Astrocyte of the hippocampus (primary cell): ENCODE data around the gene TRAF3IP3.

Experiments
- DNase-seq: peaks from one replicate; pipeline ENCODE4 v3.0.0; 2011; ENCODE audit warnings: low read depth, low spot score

Gene TRAF3IP3, protein sequence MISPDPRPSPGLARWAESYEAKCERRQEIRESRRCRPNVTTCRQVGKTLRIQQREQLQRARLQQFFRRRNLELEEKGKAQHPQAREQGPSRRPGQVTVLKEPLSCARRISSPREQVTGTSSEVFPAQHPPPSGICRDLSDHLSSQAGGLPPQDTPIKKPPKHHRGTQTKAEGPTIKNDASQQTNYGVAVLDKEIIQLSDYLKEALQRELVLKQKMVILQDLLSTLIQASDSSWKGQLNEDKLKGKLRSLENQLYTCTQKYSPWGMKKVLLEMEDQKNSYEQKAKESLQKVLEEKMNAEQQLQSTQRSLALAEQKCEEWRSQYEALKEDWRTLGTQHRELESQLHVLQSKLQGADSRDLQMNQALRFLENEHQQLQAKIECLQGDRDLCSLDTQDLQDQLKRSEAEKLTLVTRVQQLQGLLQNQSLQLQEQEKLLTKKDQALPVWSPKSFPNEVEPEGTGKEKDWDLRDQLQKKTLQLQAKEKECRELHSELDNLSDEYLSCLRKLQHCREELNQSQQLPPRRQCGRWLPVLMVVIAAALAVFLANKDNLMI

DNA sequence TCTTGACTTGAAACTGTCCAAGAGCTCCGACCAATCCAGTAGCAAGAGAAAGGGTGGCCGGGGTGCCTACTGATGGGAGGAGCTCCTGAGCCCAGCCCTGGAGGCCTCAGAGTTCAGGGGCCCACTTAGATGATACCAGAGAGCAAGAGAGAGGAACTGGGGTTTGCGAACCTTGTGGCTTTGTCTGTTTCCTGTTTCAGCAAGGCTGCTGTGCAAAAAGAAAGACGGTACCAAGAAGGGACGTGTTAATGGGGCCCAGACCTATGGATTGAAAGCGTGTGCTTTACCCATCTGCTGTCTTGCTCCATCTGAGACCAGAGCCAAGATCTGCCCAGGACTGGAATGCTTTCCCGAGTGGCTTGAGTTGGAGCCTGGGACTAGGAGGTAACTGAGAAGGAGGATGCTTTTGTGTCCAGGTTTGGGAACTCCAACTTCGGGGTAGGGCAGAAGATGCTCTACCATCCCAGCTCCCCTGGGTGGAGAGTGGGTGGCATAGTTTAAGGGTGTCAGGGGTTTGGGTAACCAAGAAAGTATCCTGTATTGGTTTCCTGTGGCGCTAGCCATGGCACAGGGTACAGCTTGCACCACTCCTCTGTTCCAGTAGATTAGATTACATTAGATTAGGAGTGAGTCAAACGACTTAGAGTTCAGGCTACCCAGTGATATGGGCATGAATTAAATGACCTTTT, at the start of gene TRAF3IP3:
TSS of gene TRAF3IP3 (plus strand) at position 128 of the 689 bp plus-strand sequence. CDS start 3,987 bp downstream, outside the sequence.
- DNase-seq: no peak

DNA sequence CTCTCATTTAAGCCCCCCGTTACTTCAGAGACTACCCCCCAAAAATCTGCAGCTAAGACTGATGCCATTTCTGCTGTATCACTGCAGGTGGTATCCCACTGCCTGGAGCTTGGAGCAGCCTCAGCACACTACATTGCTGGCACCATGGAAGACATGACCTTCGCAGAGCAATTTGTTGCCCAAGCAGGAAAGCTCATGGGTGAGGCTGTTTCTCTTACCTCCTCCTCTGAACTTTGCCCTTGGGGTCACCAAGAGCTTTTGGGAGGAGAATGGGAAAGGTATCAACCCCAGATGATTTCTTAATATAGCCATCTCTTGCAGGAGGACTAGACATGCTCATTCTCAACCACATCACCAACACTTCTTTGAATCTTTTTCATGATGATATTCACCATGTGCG, 49.2 kb upstream of the TRAF3IP3 start:
- DNase-seq: no peak

DNA sequence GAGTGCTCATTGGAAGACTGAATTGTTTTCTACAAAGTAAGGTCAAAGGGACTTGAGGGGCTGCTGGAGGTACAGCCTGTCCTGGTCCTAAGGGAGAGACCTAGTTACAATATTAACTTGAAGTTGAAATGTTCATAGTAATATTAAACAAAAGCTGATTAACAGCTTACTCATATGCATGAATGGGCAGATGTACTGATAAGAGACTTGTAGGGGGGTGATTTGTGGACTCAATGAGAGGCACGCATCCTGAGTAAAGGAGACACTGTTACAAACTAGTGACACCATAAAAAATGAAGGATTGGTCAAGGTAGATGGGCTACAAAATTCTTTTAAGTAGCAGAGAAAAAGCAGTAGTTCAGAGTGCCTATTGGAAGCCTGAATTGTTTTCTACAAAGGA, 48.5 kb upstream of the TRAF3IP3 start:
- no peak for DNase-seq

GRCh38 chr1:209708297-209708696, 47.6 kb upstream of the TRAF3IP3 start:
- no peak for DNase-seq

DNA sequence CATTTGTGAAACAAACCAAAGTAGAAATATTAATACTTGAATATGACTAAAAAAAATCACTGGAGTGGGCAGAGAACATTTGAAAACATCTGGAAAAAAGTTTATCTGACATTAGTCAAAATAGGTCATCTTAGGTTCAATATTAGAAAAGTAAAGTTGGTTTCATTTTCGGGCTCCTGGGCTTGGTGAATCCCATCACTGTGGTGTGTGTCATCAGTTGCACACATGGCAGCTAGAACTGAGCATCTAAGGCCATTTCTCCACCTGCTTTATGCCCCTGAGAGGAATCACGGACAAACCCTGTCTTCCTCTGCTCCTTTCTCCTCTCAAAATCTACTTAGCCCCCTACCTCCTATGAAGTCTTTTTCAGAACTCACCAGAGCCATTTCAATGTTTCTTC, 45.8 kb upstream of the TRAF3IP3 start:
- no peak for DNase-seq

- DNase-seq: no peak
Measured at GRCh38 chr1:209710847-209711246, 45.0 kb upstream of the TRAF3IP3 start.

GRCh38 chr1:209714338-209714737, 41.5 kb upstream of the TRAF3IP3 start:
- DNase-seq: no peak

DNA sequence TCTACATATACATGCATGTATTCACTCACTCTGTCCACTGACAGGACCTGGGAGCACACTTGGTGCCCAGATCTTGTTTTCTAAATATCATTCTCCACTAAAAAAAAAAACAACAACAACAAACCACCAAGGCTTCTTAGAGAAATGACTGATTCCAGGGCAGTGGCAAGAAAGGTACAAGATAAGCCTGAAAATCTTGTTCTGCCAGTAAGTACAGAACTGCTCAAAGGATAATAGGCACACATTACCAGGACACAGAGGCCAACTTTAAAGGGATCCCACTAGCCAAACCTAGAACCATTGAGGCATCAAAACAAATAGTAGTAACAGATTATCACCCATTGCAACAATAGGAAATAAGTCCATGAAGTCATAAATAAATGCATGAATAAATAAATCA, 40.5 kb upstream of the TRAF3IP3 start:
- no peak for DNase-seq

DNA sequence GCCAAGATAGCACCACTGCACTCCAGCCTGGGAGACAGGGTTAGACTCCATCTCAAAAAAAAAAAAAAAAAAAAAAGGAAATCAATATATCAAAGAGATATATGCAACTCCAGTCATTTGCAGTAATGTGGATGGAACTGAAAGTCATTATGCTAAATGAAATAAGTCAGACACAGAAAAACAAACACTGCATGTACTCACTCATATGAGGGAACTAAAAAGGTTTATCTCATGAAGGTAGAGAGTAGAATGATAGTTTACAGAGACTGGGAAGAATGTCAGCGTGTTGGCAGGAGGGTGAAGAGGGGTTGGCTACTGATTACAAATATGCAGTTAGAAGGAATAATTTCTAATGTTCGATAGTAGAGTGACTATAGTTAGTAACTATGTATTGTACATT, 38.0 kb upstream of the TRAF3IP3 start:
- DNase-seq: no peak

- DNase-seq: no peak
Measured at GRCh38 chr1:209720326-209720725, 35.5 kb upstream of the TRAF3IP3 start.

GRCh38 chr1:209720826-209721225, 35.0 kb upstream of the TRAF3IP3 start:
- DNase-seq: no peak

DNA sequence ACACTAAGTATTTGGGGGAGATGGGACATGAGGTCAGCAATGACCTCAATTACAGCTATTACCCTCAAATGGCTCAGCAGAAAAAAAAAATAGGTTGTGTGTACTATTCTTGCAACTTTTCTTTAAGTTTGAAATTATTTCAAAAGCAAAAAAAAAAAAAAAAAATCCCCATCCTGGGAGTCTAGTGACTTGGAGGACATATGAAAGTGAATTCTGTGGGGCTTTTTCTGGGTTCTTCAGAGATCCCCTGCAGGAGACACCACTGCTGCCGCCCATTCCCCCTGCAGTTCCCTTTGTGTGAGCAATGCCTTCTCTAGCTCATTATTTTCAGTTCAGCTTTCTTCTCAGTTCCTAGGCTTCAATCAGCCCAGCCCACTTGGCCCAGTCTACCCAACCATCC, 34.5 kb upstream of the TRAF3IP3 start:
- no peak for DNase-seq

DNA sequence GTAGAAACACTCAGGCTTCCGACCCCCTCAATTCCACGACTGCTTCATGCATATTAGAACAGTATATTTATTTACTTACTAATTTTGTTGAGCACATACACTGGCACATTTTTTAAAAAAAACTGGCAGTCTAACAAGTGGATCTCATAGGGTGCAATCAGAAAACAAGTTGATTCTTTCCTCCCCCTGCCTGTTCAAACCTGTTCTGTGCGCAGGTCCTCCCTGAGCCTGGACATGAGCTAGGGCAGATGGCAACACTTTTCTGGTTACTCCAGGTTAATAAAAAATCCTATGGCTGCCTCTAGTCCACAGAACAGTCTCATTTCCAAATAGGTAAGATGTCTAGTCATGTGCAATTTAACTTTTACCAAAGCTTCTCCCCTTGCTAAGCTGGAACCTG, 32.6 kb upstream of the TRAF3IP3 start:
- no peak for DNase-seq

DNA sequence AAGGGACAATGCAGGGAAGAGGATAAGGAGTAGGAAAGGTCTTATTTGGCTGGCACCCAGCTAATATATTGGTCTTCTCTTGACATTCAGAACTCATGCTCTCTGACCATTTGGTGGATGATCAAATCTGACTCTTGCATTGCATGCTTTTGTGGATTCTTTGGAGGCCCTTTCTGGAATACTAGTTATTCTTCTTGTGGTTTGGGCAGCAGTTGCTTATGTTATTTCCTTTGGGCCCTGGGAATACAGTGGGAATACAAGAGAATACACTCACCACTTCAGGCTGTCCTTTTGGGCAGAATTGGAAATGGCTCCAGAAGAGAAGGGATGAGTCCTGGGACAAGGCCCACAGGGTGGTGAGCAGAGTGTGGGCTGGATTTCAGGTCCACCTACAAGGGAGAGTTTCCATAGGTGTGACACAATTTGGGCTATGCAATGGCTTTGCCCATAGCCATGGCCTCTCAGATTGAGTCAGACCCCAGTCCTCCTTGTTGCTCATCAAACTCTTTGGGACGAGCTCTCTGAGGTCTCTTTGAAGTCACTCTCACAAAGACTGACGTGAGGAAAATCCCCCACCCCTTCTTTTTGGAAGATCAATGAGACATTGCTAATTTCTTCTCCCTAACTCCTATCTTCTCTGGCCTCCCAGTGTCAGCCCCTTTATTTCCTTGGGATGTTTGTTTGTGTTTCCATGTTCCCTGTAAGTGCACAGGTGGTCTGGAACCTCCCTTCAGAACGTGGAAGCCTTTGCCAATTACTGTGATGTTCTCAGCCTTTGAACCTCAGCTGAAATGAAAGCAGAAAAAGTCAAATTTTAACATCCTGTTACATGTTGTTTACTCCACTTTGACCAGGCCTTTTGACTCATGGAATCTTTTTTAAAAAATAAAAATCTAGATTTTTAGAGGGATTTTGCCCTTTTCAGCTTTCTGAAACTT, 31.8 kb upstream of the TRAF3IP3 start:
- no peak for DNase-seq

DNA sequence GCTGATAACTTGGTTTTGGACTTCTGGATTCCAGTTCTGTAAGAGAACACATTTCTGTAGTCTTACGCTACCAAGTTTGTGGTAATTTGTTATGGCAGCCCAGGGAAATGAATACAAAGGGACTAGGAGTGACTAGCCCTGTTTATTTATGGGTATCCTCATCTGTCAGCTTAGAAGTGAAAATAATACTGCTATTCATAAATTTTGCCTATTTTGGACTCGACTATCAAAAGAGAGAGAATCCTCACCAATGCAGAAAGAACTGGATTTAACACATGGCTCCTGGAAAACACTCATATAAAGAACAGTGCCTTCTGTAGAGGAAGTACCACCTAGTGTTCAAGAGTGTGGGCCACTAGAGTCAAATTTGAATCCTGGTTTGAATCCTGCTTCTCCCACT, 28.6 kb upstream of the TRAF3IP3 start:
- DNase-seq: no peak

DNA sequence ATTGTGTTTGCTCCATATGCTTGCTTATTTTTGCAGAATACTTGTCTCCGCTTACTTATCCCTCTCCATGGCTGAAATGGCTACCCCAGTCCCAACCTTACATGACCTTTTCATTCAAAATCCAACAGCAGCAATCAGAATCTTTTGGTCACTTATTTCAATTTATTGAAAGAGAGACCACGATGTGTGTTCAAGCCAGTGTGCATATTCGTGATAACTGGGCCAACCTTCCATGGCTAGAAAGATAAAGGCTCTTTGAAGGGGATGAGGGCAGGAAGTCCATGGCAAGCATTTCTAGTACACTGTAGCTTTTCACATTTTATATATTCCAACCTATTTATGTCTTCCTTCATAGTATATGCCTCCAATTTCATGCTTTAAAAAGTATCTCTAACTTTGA, 28.1 kb upstream of the TRAF3IP3 start:
- DNase-seq: no peak

- no peak for DNase-seq
Measured at GRCh38 chr1:209728466-209728865, 27.4 kb upstream of the TRAF3IP3 start.

DNA sequence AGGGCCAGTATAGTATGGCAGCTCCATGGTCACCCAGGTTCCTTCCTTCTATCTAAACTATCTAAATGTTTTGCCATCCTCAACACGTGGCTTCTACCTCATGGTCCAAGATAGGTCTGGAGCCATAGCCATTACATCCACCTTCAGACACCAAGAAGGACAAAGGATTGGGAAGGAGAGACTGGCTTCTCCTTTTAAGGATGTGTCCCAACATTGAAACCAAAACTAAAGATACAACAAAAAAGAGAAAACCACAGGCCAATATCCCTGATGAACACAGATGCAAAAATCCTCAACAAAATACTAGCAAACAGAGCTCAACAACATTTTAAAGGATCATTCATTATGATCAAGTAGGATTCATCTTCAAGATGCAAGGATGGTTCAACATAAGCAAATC, 26.4 kb upstream of the TRAF3IP3 start:
- DNase-seq: no peak

GRCh38 chr1:209732725-209733124, 23.1 kb upstream of the TRAF3IP3 start:
- DNase-seq: no peak

- no peak for DNase-seq
Measured at GRCh38 chr1:209733409-209734192, 22.3 kb upstream of the TRAF3IP3 start.
